Adrenal gland (tissue), 12 donors: Measurements from ENCODE around the gene TTC34. TPM values are rescaled to one million over a fixed set of nuclear protein-coding genes. Genes with fewer than 3 reads are reported as not detected.
A peak's percentile ranks its signal among the peaks of the same experiment; 100 is the strongest.

Experiments
- DNase-seq, 7 donors: peaks; one replicate each; pipeline ENCODE4 v3.0.0-alpha.2; 2019 to 2020
- H3K27ac ChIP-seq, 5 donors: fragments of 200-600 bp; sonication (generic) in 4 of 5; 1 replicate in 3 of 5; 2 replicates in 2 of 5; pipeline versions ENCODE4 v1.5.1 to v1.8.0; 2016 to 2020; ENCODE audit warnings: mild to moderate bottlenecking in 1 of 5
- H3K27me3 ChIP-seq: fragments of 200-600 bp; 2 replicates; pipeline ENCODE4 v1.8.0; 2021
- H3K36me3 ChIP-seq, 2 donors: fragments of 200-600 bp; replicated peaks in 1 of 2; 1 replicate in 1 of 2; 2 replicates in 1 of 2; pipeline versions ENCODE4 v1.5.1 to v1.8.0; 2018 to 2022
- H3K4me1 ChIP-seq, 2 donors: fragments of 200-600 bp; replicated peaks in 1 of 2; 1 replicate in 1 of 2; 2 replicates in 1 of 2; pipeline versions ENCODE4 v1.5.1 to v1.8.0; 2018 to 2021
- H3K4me3 ChIP-seq, 4 donors: fragments of 200-600 bp; sonication (generic) in 3 of 4; one replicate each; pipeline ENCODE4 v1.5.1; 2016 to 2018
- H3K9me3 ChIP-seq, 3 donors: fragments of 200-600 bp; sonication (generic) in 1 of 3; replicated peaks in 1 of 3; 1 replicate in 2 of 3; 2 replicates in 1 of 3; pipeline versions ENCODE4 v1.5.1 to v1.8.0; 2016 to 2021
- POLR2A ChIP-seq, 2 donors: fragments of 450-650 bp; IDR thresholded peaks; one replicate each; pipeline ENCODE4 v1.6.1; 2017; ENCODE audit warnings: antibody characterized with exemption in 2 of 2, mild to moderate bottlenecking in 2 of 2, moderate library complexity in 1 of 2
- WGBS, 4 donors: extraction: QIAGEN DNeasy Blood & Tissue Kit in 2 of 4; methylation state at CpG; one replicate each; pipeline versions ENCODE4 v1.1.5 to v1.1.7; 2013 to 2017; 5-methylcytosine and 5-hydroxymethylcytosine counted together
- intact Hi-C, 2 donors: fragments of 100-400 bp; cut with DNase I; formaldehyde crosslinking; loops; one replicate each; pipeline versions ENCODE4 v1.14.1 to v1.15.0; 2022 to 2023
- polyA plus RNA-seq, 3 donors: library from polyadenylated mRNA; stranded (reverse); fragments of 200-250 nt in 2 of 3; fragments of 350-450 nt in 1 of 3; fragmentation: Illumina TruSeq in 1 of 3; extraction: RNeasy Lipid Tissue Mini Kit (QIAGEN cat#74804) in 1 of 3; gene quantifications; one replicate each; pipeline ENCODE4 v1.2.3, GENCODE V29; 2013 to 2014
- total RNA-seq, 9 donors: library from RNA; depleted of rRNA in 4 of 9; stranded (reverse); fragments of >200 nt in 4 of 9; fragments of 120-200 nt in 1 of 9; fragmentation: NEBNext Ultra II Directional in 1 of 9; extraction: Animal tissue kit (Norgen Biotek cat#: 25700) in 1 of 9; gene quantifications; one replicate each; pipeline versions ENCODE4 v1.1.0 to v1.2.4, GENCODE V29; 2013 to 2023
- TF ChIP-seq, protein P1 (sequence below), 6 experiments: fragments of 450-650 bp in 4 of 6; fragments of 200-600 bp in 2 of 6; sonication (generic) in 1 of 6; IDR thresholded peaks; 1 replicate in 5 of 6; 2 replicates in 1 of 6; pipeline versions ENCODE4 v1.5.1 to v1.8.0; 2016 to 2021; ENCODE audit warnings: antibody characterized with exemption in 6 of 6, mild to moderate bottlenecking in 2 of 6, moderate library complexity in 1 of 6
- donor health status: healthy with polysubstance abuse.
- donor health status: Bipolar disorder and iron deficiency.
- donor health status: DM: yes; HTN: yes; CAD: no.
- donor health status: DM: no; HTN: no; CAD: no.
- donor health status: DM: no; HTN: no; CAD: no.
- donor health status: DM: yes; HTN: yes; CAD: no.

TTC34 gene
- total and polyA plus RNA-seq, 12 donors: 0.12 to 1.9 (median 0.47) TPM

DNA sequence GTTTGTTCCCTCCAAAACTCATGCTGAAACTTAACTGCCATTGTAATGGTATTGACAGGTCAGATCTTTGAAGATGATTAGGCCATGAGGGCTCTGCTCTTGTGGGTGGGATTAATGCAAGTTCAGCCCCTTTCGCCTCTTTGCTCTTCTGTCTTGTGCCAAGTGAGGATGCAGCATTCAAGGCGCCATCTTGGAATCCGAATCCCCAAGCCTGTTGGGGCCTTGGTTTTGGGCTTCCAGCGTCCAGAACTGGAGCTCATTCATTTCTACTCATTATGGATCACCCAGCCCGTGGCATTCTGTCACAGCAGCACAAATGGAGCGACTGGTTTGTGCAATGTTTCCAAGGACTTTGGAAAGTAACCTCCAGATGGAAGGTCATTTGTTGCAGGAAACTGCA lies 5.6 kb downstream of the TTC34 start:
- Histone ChIP-seq H3K27ac (no peak overlapping the region), H3K27me3 (peaks cover 6% of the 10 kb centered on the region), H3K4me3 (no peak overlapping the region), H3K9me3 (no peaks in the 10 kb centered on the region), H3K4me1 (no peaks in the 10 kb centered on the region), H3K36me3 (no peaks in the 10 kb centered on the region)
- WGBS, 4 donors: 56 to 71% (median 67%) methylated on average over 6 of the region's 6 CpGs
- TF ChIP-seq, protein P1, sequence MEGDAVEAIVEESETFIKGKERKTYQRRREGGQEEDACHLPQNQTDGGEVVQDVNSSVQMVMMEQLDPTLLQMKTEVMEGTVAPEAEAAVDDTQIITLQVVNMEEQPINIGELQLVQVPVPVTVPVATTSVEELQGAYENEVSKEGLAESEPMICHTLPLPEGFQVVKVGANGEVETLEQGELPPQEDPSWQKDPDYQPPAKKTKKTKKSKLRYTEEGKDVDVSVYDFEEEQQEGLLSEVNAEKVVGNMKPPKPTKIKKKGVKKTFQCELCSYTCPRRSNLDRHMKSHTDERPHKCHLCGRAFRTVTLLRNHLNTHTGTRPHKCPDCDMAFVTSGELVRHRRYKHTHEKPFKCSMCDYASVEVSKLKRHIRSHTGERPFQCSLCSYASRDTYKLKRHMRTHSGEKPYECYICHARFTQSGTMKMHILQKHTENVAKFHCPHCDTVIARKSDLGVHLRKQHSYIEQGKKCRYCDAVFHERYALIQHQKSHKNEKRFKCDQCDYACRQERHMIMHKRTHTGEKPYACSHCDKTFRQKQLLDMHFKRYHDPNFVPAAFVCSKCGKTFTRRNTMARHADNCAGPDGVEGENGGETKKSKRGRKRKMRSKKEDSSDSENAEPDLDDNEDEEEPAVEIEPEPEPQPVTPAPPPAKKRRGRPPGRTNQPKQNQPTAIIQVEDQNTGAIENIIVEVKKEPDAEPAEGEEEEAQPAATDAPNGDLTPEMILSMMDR (IDR thresholded peaks at IDR 0.05): no peak
- TF ChIP-seq POLR2A (IDR thresholded peaks at IDR 0.05): no peak
- DNase-seq: peak in 1 of 7 donors; percentile 1
- intact Hi-C loops: no loop called here

DNA sequence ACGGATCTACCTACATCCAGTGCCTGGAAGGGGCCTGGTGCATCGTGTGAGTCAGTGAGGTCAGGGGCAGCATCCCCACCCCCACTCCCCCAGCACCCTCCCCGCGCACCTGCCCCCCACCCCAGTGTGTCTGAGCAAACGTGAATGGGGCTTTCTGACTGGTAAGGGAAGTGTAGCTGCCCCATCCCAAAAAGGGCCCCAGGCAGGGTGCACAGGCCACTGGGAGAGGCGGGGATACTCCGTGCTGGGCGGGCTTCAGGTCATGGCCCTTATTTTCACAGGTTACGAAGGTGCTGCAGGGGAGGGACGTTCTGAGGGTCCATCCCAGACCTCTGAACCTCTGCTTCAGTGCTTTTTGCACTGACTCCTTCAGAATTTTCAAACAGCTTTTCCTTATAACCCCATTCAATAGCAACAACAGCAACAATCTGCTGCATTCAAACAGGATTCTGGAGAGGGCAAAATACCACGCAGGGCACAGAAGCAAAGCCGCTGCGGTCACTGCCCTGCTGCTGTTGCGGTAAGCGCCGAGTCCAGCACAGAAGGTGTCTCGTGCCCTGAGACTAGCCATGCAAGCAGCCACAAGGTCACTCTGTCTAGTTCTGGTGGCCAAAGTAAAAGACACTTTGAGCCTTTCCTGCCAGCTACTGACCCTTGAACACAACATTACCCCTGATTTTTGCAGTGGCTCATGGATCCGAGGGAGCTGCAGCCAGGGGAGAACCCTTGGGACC lies 10.3 kb downstream of the TTC34 start:
- no peak for TF ChIP-seq POLR2A (IDR thresholded peaks at IDR 0.05)
- TF ChIP-seq, protein P1 (IDR thresholded peaks at IDR 0.05): no peak
- Histone ChIP-seq H3K9me3 (no peaks in the 10 kb centered on the region), H3K27me3 (peaks cover 34% of the 10 kb centered on the region), H3K4me3 (no peak overlapping the region), H3K27ac (no peak overlapping the region), H3K4me1 (no peaks in the 10 kb centered on the region), H3K36me3 (no peaks in the 10 kb centered on the region)
- intact Hi-C loops: no loop called here
- WGBS, 4 donors: 65 to 75% (median 68%) methylated on average over 17 to 18 of the region's 18 CpGs
- peak in 1 of 7 donors; percentile 9 for DNase-seq

DNA sequence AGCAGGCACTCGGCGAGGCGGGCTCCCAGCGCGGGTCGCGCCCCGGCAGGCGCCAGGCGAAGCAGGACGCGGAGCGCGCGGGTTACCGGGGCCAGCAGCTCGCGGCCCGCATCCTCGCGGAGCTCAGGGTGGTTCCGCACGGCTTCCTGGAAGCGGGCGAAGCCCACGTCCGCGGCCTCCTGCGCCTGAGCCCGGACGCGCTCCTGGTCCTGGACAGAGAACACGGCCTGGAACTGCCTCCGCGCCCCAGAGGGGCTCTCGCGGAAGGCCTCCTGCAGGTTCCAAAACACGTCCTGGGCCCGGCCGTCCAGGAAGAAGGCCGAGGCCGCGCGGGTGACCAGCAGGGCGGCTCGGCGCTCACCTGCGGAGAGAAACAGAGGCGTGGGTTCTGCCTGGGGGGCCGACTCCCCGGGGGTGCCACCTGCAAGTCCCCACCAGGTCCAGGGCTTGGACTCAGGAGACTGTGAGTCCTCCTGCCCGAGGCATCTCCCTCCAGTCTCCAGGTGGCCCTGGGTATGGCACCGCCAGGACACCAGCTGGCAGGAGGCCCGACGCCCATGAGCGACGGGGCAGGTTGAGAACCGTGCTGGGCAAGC lies 11.4 kb downstream of the TTC34 start:
- Histone ChIP-seq H3K4me3 (no peak overlapping the region), H3K9me3 (no peaks in the 10 kb centered on the region), H3K27me3 (peaks cover 34% of the 10 kb centered on the region), H3K27ac (no peak overlapping the region), H3K4me1 (no peaks in the 10 kb centered on the region), H3K36me3 (no peaks in the 10 kb centered on the region)
- DNase-seq: peak in 1 of 7 donors; percentile 6
- WGBS, 4 donors: 15 to 20% (median 16%) methylated on average over 1 to 58 of the region's 58 CpGs; no CpG with 5 or more reads in 1 of the 4 donors
- intact Hi-C loops: no loop called here
- TF ChIP-seq POLR2A (IDR thresholded peaks at IDR 0.05): no peak
- TF ChIP-seq, protein P1 (IDR thresholded peaks at IDR 0.05): no peak

DNA sequence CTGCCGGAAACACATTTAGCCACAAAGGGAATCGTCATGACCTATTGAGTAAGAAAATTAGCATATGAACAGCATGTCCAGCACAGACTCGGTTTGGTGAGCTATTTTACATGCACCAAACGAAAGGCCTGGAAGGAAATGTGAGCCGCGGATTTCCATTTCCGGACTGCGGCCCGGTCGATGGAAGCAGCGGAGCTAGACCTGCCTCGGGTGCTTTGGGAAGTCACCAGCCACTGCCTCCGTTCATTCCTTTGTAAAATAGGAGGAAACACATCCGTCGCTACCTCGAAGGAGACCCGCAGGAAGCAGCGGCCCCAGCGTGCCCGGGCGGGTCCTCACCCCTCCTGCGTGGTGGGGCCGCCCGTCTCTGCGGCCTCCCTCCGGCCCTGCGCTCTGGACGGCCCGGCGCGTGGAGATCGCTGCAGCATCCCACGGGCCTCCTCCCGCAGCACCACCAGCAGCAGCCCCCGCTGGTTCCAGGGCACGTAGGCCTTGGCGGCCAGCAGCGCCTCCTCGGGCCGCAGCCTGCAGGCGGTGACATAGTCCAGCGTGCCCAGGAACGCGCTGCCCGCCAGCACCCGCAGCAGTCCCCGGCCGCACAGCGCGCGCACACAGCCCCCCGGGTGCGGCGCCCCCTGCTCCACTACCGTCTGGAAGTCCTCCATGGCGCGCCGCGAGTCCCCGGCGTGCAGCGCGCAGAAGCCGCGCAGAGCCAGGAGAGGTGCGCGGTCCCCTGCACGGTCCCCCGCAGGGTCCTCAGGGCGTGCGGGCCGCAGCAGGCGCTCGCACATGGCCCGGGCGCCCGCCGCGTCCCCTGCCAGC lies 12.1 kb downstream of the TTC34 start:
- Histone ChIP-seq H3K27me3 (peaks cover 34% of the 10 kb centered on the region), H3K4me1 (no peaks in the 10 kb centered on the region), H3K36me3 (no peaks in the 10 kb centered on the region), H3K27ac (no peak overlapping the region), H3K4me3 (no peak overlapping the region), H3K9me3 (no peaks in the 10 kb centered on the region)
- peak in 1 of 7 donors; percentile 6 for DNase-seq
- TF ChIP-seq POLR2A (IDR thresholded peaks at IDR 0.05): no peak
- TF ChIP-seq, protein P1 (IDR thresholded peaks at IDR 0.05): no peak
- WGBS, 4 donors: 3 to 31% (median 10%) methylated on average over 8 to 79 of the region's 79 CpGs
- intact Hi-C loops: no loop called here
